Upper lobe of left lung (tissue), 4 donors: ENCODE results near the gene SLF1.

Experiments
- EP300 ChIP-seq, 4 donors: sonication (generic); formaldehyde crosslinking; IDR thresholded peaks; one replicate each; pipeline ENCODE4 v1.5.1; 2017; ENCODE audit warnings: antibody characterized with exemption in 4 of 4, control low read depth in 2 of 4
- POLR2A ChIP-seq, 4 donors: fragments of 450-650 bp; IDR thresholded peaks; one replicate each; pipeline ENCODE4 v1.5.1; 2016 to 2017; ENCODE audit warnings: antibody characterized with exemption in 4 of 4, mild to moderate bottlenecking in 2 of 4
- TF ChIP-seq, protein P1 (sequence below), 6 experiments: fragments of 450-650 bp in 4 of 6; fragments of 200-600 bp in 2 of 6; sonication (generic) in 2 of 6; IDR thresholded peaks; one replicate each; pipeline ENCODE4 v1.5.1; 2016 to 2019; ENCODE audit warnings: antibody characterized with exemption in 6 of 6

GRCh38 chr5:94672746-94673145 lies 54.3 kb downstream of the SLF1 start:
- no peak for TF ChIP-seq POLR2A (IDR thresholded peaks at IDR 0.05)
- TF ChIP-seq EP300 (IDR thresholded peaks at IDR 0.05) = no peak
- TF ChIP-seq, protein P1, sequence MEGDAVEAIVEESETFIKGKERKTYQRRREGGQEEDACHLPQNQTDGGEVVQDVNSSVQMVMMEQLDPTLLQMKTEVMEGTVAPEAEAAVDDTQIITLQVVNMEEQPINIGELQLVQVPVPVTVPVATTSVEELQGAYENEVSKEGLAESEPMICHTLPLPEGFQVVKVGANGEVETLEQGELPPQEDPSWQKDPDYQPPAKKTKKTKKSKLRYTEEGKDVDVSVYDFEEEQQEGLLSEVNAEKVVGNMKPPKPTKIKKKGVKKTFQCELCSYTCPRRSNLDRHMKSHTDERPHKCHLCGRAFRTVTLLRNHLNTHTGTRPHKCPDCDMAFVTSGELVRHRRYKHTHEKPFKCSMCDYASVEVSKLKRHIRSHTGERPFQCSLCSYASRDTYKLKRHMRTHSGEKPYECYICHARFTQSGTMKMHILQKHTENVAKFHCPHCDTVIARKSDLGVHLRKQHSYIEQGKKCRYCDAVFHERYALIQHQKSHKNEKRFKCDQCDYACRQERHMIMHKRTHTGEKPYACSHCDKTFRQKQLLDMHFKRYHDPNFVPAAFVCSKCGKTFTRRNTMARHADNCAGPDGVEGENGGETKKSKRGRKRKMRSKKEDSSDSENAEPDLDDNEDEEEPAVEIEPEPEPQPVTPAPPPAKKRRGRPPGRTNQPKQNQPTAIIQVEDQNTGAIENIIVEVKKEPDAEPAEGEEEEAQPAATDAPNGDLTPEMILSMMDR (IDR thresholded peaks at IDR 0.05) = no peak
